HT1080 (cell line): ENCODE data around the gene P2RX2. TPM values are rescaled to one million over a fixed set of nuclear protein-coding genes. Genes with fewer than 3 reads are reported as not detected.

Experiments
- DNase-seq: peaks from one replicate; pipeline ENCODE4 v3.0.0-alpha.2; 2015; ENCODE audit warnings: low read depth
- total RNA-seq: library from RNA; depleted of rRNA; stranded (reverse); fragments of >200 nt; shearing (Covaris generic); gene quantifications from 2 replicates; pipeline ENCODE4 v1.2.3, GENCODE V29; 2014

Gene P2RX2
- total RNA-seq, 1 experiment from 2014 or later, result not detected

DNA sequence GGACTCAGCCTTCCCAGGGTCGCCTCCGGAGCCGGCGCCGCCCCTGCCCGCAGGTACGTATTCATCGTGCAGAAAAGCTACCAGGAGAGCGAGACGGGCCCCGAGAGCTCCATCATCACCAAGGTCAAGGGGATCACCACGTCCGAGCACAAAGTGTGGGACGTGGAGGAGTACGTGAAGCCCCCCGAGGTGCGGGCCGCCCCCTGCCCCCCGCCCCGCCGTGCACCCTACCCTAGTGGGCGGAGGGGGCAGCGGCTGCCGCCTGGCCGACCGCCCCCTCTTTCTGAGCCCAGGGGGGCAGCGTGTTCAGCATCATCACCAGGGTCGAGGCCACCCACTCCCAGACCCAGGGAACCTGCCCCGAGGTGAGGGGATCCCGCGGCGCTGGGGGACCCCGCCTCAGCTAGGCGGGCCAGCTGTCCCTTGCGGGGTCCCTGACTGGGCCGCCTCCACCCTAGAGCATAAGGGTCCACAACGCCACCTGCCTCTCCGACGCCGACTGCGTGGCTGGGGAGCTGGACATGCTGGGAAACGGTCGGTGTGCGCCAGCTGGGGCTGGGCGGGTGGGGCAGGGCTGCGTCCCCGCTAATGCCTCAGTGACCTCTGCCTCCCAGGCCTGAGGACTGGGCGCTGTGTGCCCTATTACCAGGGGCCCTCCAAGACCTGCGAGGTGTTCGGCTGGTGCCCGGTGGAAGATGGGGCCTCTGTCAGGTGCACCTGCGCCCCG is 973 bp downstream of the P2RX2 start:
- no peak for DNase-seq

DNA sequence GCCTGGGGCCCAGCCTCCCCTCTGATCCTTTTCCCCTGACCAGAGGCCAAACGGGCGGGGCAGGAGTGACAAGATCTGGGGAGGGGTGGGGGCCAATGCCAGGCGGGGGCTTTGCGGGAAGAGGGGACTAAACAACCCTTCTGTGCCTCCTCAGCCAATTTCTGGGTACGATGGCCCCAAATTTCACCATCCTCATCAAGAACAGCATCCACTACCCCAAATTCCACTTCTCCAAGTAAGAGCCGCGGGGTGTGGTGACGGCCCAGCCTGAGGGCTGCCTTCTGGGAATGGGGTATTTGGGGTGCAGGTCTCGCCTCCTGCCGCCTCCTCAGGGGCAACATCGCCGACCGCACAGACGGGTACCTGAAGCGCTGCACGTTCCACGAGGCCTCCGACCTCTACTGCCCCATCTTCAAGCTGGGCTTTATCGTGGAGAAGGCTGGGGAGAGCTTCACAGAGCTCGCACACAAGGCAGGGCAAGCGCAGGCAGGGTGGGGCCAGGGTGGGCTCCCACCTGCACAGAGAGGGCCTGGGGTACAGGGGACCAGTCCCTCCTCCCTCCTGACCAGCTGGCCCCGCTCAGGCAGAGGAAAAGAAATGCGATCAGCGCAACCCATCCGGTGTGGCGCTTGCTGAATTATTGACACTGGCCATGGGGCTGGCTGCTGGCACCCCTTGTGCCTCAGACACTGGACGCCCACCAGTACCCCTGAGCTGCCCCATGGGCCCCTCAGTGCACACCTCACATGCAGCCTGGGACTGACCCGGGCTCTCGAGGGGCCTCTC is 1.7 kb downstream of the P2RX2 start:
- DNase-seq, result no peak

DNA sequence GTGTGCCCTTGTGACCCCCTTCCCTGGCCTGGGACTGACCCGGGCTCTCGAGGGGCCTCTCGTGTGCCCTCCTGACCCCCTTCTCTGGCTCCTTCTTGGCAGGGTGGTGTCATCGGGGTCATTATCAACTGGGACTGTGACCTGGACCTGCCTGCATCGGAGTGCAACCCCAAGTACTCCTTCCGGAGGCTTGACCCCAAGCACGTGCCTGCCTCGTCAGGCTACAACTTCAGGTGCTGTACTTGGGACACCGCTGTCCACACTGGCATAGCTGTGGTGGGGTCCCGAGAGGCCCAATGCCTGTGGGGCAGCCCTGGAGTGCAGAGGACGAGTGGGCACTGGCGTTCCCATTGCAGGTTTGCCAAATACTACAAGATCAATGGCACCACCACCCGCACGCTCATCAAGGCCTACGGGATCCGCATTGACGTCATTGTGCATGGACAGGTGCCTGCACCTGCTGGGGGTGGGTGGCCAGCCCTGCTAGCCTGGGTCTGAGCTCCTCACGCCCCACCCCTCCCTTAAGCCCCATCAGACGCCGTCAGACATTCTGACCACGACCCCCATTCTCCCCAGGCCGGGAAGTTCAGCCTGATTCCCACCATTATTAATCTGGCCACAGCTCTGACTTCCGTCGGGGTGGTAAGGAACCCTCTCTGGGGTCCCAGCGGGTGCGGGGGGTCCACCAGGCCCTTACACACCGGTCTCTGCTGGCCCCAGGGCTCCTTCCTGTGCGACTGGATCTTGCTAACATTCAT is 2.5 kb downstream of the P2RX2 start:
- no peak for DNase-seq

DNA sequence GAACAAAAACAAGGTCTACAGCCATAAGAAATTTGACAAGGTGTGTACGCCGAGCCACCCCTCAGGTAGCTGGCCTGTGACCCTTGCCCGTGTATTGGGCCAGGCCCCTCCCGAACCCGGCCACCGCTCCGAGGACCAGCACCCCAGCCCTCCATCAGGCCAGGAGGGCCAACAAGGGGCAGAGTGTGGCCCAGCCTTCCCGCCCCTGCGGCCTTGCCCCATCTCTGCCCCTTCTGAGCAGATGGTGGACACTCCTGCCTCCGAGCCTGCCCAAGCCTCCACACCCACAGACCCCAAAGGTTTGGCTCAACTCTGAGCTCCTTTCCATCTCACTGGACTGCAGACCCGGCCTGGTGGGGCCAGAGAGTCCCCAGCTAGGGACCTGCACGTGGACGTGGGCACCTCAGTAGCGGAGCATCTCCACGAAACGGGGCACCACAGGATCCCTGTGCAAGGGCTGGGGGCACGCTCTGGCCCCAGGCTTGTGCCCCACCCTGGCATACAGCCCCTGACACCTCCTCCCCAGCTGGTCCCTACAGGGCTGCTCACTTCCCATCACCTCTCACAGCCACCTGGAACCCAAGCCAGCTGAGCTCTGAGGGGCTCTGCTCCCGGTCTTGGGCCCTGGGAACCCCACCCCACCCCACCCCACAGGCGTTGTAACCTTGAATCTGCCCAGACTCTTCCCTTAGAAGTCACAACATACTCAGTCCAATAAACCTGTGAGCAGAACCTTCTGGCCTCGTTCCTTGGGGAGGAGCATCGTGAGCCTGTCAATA is 3.3 kb downstream of the P2RX2 start:
- no peak for DNase-seq

DNA sequence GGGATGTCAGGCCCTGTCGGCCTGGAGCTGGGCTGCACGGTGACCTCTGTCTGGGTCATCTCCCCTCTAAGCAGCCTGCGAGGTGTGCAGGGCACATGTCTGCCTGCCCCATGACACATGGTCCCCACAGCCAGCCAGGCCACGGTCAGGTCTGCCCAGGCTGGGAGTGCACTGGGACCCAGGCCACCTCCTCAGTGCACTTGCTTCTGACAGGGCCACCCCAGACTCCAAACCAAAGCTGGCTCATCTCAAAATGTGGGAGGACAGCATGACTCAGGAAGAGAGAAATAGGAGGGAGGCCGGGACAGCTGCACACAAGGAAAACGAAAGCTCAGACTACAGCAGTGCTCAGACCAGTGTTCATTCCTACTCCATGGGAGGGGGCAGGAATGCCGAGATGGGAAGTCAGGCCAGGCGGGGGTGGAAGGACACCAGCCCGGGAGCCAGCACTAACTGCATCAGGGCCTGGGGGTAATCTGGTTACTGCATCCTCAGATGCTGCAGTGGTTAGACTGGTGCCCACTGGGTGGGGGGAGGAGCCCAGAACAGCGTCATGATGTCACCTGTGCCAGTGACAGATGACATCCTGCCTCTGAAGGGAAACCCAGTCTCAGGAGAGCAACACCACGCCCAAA is 4.0 kb downstream of the P2RX2 start:
- peak; percentile 43 for DNase-seq

DNA sequence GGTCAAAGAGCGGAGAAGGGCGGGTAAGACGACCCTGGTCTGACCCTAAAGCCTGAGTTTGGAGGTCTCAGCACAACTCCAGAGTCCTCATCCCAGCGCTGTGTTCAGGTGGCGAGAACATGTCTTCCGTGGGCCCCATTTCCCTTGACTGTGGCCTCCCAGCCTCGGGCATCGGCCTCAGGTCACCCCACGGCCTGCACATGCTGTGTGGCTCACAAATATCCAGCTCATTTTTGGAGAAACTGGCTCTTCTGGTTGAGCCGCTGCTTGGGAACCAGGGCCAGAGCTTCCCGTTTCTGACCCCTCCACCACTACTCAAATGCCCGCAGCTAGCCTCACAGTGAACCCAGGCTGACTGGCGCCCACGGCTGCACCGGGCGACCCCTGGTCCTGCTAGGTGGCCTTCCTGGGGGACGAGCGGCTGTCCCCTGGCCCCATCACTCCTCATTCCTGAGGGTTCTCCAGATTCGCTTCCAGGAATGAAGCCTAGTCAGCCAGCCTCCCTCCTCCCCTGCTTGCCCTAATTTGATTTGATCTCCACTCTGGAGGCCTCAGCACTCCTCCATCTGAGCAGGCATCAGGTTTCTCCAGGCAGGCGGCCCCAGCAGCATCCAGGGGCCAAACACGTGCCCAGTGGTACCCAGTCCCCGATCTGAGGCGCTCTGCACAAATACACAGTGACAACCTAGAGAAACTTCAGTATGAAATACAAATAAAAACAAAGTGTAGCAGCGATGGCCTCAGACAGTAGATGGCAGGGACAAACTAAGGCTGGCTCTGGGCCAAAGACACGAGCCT is 4.7 kb downstream of the P2RX2 start:
- DNase-seq, result no peak

DNA sequence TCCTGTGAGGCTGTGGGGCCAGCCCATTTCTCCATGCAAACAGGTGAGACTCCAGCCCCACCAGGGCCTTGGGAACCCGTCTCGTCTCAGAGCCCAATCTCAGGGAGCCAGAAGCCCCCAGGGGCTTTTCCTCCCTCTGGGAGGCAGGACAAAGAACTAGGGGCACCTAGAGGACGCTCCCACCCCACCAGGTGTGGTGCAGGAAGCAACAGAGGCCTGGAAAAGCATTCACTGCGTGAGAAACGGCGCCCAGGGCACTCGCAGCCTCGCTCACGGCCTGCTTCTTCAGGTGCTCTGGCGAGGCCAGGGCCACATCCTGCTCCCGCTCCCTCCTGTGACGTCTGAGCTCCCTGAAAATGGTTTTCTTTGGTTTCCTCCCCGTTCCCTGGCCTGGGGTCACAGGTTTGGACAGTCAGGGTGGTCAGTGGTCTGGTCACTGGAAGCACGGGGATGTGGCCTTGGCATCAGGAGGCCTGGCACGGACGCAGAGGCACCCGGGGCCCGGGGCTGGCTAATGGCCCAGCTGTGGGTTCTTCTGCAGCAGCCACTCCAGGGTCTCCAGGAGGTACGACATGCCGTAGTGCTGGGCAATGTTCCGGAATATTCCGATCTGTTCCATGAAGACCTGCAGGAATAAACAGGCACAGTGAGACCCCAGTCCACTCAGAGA is 5.7 kb downstream of the P2RX2 start:
- no peak for DNase-seq

DNA sequence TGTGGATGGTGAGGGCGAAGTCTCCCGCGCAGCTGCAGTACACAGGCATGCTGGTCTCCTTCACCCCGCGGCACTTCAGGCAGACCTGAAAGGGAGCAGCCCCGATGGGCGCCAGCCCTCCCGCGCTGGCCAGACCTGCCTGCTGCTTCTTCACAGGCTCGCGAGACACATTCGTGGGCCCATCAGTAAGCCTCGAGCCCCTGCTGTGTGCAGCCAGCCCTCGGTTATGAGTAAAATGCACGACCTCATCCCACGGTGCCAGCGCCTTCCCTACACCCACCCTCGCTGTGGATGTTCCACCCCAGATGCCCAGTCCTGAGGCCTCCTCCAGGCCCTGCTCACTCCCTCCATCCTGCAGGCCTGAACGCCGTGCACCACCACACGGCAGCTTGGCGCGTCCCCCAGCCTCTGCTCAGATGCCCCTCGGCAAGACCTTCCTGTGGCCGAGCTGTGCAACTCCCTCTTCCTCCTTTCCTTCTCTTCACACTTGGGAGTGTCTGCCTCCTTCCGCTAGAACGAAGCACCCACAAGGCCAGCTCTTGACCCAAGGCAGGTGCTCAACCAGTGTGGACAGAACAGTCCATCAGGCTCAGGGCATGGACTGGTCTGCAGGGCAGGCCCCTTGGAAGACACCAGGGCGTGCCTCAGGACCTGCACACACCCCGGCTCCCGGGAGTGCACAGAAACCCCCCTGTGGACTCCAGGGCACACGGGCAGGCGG is 6.5 kb downstream of the P2RX2 start:
- DNase-seq, result no peak

DNA sequence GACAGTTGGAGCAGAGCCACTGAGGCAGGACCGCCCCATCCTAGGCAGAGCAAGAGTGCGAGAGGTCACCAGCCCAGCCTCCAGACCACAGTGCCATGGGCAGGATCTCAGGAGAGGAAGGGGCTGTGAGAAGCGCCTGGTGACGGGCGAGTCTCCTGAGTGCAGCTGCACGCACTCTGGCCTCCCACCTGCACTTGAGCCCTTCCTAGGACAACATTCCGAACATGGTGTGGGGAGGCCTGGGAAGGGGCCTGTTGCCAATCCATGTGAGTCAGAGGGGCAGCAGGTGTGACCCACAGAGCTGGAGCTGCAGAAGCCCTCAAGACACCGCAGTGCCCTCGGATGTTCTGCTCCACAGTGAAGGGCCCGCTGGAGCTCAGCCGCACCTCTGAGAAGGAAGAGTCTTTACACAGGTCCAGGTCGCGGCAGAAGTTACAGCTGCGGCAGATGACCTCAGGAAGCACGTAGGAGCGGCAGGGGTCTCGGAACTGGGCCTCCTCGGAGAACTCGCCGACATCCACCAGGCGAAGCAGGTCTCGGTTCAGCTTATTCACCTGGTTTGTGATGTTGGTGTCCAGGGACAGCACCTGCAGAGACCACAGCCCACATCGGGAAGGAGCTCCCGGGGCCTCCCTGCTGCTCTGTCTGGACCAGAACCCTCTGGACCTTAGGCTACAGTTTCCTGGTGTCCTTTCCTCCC is 7.3 kb downstream of the P2RX2 start:
- DNase-seq, result no peak

DNA sequence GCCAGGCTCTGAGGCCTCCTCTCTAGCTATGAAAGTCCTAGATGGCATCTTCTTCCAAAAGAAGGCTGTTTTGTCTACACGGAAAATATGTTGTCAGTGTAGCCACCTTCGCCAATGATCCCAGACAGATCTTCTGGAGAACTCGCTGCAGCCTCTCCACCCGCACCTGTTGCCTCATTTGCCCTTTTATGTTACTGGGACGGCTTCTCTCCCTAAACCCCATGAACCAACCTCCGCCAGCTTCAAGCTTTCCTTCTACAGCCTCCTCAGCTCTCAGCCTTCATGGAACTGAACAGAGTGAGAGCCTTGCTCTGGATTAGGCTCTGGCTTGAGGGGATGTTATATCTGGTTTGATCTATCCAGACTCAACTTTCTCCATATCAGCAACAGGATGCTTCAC is 10.8 kb downstream of the P2RX2 start:
- DNase-seq, result no peak

DNA sequence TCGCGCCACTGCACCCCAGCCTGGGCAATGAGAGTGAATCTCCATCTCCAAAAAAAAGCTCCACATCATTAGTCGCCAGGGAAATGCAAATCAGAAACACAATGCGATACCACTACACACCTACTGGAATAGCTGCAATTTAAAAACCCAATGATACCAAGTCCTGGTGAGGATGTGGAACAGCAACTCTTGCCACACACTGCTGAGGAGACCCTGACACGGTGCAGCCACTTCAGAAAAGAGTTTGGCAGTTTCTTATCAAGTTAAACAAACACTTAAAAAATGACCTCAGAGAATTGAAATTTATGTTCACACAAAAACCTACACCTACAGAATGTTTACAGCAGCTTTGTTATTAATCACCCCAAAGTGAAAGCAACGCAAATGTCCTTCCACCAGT is 12.1 kb downstream of the P2RX2 start:
- no peak for DNase-seq

DNA sequence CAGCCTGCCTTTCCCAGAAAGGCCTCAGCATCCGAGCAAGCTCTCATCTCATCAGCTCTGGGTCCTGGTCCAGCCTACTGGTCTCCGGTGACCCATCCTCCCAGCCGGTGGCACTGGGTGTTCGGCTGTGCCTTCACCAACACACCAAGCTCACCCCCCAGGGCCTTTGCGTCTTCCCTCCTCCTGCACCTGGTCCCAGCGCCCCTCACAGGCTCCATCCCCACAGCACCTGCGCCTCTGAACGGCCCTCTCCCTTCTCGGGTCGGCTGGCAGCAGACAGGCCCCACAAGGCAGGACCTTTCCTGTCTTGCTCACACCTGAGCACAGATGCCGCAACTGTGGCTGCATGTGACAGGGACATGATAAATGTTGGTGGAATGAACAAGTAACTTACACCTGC is 13.1 kb downstream of the P2RX2 start:
- DNase-seq, result no peak

DNA sequence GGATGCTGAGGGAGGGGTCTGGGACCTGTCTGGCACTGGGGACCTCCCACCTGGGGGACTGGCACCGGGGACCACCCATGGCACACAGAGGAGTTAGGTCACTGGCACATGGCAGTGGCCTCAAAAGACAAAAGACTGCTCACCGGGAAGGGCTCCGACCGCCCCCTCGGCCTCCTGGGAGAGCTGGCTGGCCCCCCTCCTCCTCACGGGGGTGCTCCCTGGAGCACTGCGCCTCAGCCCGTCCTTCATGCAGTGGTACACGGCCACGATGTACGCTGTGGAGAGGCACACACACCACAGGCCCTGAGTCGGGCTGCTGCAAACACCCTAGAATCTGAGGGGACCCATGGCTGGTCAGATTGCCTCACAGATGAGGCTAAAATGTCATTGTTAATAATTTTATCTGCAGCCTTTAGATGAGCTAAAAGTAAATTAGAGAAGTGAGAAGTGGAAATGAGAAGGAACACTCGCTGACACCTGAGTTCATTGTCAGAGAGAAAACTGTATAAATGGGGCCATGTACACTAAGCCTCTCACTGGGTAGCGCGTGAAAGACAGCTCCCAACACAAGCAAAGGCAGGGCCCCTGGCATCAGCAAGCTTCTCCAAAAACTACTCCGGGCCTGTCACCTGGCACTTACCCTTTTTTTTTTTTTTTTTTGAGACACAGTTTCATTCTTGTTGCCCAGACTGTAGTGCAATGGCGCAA is 14.1 kb downstream of the P2RX2 start:
- DNase-seq, result no peak

DNA sequence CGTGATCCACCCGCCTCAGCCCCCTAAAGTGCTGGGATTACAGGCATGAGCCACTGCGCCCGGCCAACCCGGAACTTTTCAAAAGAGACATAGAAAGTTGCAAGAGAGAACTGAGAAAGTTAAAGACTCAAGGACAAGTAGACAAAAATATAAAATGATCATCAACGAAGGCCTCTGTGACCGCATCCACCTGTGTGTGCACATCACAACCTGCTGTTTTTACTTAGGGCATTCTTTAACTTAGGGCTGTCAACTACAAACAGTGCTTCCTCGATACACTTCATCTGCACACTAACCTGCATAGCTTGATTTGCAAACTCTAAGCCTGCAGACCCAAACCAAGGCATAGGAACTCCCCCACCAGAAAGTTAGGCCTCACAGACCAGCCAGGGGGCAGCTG is 14.8 kb downstream of the P2RX2 start:
- no peak for DNase-seq

DNA sequence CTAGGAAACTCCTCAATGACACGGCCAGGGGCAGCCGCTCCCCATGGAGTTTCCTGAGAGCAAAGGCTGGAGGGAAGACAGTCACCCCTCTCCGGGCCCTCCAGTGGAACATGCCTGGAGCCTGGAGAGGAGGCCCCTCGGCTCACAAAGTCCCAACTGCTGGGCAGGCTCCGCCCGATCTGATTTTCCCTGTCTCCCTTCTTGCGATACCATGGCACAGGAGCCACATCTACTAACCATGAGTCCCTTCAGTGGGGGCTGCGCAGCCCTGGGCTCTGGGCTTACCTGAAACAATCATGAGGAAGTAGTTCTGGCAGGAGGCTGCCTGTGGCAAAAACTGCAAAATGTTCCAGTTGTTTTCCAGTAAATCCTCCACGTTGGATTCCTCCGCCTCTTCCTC is 15.3 kb downstream of the P2RX2 start:
- no peak for DNase-seq

DNA sequence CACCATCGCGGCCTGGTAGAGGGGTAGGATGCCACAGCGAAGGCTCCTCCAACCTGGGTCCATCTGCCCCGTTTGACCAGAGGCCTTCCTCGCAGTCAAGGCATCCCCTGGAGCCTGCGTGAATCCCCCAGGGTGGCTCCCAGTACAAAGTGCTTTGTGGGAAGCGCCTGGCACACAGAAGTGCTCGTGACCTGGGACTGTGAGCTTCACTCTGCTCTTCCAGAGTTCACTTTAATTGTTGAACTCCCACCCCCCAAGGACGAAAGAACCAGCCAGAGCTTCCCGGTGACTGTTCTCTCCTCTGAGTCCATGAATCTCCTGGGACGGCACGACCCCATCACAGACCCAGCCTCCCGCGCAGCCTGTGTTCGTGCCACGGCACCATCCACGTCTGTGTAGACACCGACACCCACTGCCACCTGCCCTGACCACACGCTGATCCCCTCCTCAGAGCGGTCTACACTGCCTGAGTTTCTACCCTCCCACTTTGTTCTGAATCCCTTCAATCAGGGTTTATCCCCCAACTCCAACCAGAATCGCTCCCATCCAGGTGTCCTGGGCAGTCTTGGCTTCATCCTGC is 15.9 kb downstream of the P2RX2 start:
- DNase-seq, result no peak
